ENCODE measurements around the gene MYH11.
"Not testable (repeated sequence)": the region's sequence is repeated elsewhere in the genome, so short reads cannot be mapped to it uniquely, and the experiment has no call there.

The MYH11 gene

DNA sequence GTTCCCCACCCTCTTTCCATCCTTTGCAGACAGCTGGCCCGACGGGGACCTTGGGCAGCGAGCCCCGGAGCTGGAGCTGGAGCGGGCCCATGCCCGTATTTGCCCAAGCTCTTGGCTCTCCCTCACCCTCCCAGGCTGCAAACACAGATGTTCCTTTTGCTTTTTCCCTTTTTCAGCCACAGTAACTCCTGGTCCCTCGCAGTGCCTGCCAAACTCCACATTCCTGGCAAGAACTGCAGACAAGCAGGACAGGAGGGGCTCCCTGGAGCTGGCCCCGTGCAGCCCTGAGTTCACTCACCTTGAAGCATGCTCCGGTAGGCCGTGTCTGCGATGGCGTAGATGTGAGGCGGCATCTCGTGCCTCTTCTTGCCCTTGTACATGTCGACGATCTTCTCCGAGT, 33.9 kb downstream of the MYH11 start:
- Histone ChIP-seq H3K4me3 (ENCODE audit: low read depth, low read length) (no peak overlapping the region), H3K27me3 (replicated peaks) (no peaks in the 10 kb centered on the region), H3K36me3 (replicated peaks) (no peaks in the 10 kb centered on the region), H3K27ac (no peak overlapping the region)
- TF ChIP-seq, protein P1, sequence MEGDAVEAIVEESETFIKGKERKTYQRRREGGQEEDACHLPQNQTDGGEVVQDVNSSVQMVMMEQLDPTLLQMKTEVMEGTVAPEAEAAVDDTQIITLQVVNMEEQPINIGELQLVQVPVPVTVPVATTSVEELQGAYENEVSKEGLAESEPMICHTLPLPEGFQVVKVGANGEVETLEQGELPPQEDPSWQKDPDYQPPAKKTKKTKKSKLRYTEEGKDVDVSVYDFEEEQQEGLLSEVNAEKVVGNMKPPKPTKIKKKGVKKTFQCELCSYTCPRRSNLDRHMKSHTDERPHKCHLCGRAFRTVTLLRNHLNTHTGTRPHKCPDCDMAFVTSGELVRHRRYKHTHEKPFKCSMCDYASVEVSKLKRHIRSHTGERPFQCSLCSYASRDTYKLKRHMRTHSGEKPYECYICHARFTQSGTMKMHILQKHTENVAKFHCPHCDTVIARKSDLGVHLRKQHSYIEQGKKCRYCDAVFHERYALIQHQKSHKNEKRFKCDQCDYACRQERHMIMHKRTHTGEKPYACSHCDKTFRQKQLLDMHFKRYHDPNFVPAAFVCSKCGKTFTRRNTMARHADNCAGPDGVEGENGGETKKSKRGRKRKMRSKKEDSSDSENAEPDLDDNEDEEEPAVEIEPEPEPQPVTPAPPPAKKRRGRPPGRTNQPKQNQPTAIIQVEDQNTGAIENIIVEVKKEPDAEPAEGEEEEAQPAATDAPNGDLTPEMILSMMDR (IDR thresholded peaks at IDR 0.05; ENCODE audit: low read depth, low read length, missing control alignments) = no peak
- DNase-seq = no peak
- in situ Hi-C loops (cut with HindIII; ENCODE audit: low pct_ligation_motif_present, low sequenced_read_pairs) = no loop called here

GRCh38 chr16:15820837-15821236, 36.0 kb downstream of the MYH11 start:
- no peaks in the 10 kb centered on the region for H3K27me3 ChIP-seq (replicated peaks)
- DNase-seq = no peak
- no peak overlapping the region for H3K4me3 ChIP-seq (ENCODE audit: low read depth, low read length)
- H3K27ac ChIP-seq = no peak overlapping the region
- in situ Hi-C loops (cut with HindIII; ENCODE audit: low pct_ligation_motif_present, low sequenced_read_pairs) = no loop called here
- TF ChIP-seq, protein P1 (IDR thresholded peaks at IDR 0.05; ENCODE audit: low read depth, low read length, missing control alignments) = no peak
- H3K36me3 ChIP-seq (replicated peaks) = no peaks in the 10 kb centered on the region

DNA sequence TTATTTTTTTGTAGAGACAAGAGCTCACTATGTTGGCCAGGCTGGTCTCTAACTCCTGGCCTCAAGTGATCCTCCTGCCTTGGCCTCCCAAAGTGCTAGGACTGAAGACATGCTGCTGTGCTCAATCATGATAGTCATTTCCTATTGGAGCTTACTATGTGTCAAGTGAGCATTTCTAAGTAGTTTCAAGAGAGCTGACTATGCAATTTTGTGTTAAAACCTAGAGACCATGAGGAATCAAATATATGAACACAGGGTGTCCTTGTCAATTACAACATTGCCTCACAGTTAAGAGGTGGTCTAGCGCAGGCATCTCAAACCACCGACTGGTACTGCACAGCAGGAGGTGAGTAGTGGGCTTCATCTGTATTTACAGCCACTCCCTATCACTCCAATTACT, 37.8 kb downstream of the MYH11 start:
- no peak for DNase-seq
- Histone ChIP-seq H3K27ac (no peak overlapping the region), H3K36me3 (replicated peaks) (no peaks in the 10 kb centered on the region), H3K4me3 (ENCODE audit: low read depth, low read length) (no peak overlapping the region), H3K27me3 (replicated peaks) (no peaks in the 10 kb centered on the region)
- in situ Hi-C loops (cut with HindIII; ENCODE audit: low pct_ligation_motif_present, low sequenced_read_pairs) = no loop called here
- TF ChIP-seq, protein P1 (IDR thresholded peaks at IDR 0.05; ENCODE audit: low read depth, low read length, missing control alignments) = no peak

GRCh38 chr16:15817446-15817845, 39.4 kb downstream of the MYH11 start:
- Histone ChIP-seq H3K27ac (no peak overlapping the region), H3K27me3 (replicated peaks) (peaks cover 3% of the 10 kb centered on the region), H3K4me3 (ENCODE audit: low read depth, low read length) (no peak overlapping the region), H3K36me3 (replicated peaks) (no peaks in the 10 kb centered on the region)
- no peak for DNase-seq
- in situ Hi-C loops (cut with HindIII; ENCODE audit: low pct_ligation_motif_present, low sequenced_read_pairs) = no loop called here
- TF ChIP-seq, protein P1 (IDR thresholded peaks at IDR 0.05; ENCODE audit: low read depth, low read length, missing control alignments) = no peak

DNA sequence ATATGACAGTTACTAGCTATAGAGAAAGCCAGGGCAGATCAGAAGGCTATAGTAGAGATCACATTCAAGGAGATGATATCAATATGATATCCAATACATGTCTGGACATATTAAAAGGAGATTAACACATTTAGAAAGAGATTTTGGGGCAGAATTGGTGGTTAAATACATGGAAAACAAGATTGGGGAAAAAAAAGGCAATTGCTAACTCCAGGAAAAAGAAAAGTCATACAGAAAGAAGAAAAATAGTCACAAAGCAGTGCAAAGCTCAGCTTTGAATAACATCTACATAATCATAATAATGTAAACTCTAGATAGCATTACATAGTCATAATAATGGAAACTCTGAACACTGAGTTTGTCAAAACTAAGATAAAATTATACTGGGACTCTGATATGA, 40.6 kb downstream of the MYH11 start:
- no peak for DNase-seq
- H3K27ac ChIP-seq = no peak overlapping the region
- no peak overlapping the region for H3K4me3 ChIP-seq (ENCODE audit: low read depth, low read length)
- TF ChIP-seq, protein P1 (IDR thresholded peaks at IDR 0.05; ENCODE audit: low read depth, low read length, missing control alignments) = no peak
- H3K36me3 ChIP-seq (replicated peaks) = no peaks in the 10 kb centered on the region
- H3K27me3 ChIP-seq (replicated peaks) = peaks cover 3% of the 10 kb centered on the region
- in situ Hi-C loops (cut with HindIII; ENCODE audit: low pct_ligation_motif_present, low sequenced_read_pairs) = no loop called here

GRCh38 chr16:15812401-15812750, 44.5 kb downstream of the MYH11 start:
- H3K36me3 ChIP-seq (replicated peaks); H3K27ac ChIP-seq; DNase-seq; H3K4me3 ChIP-seq (ENCODE audit: low read depth, low read length); H3K27me3 ChIP-seq (replicated peaks); in situ Hi-C loops (cut with HindIII; ENCODE audit: low pct_ligation_motif_present, low sequenced_read_pairs): not testable (repeated sequence)
